HG03342 (cell line): ENCODE data around the gene CELSR3.

Source experiments
- ATAC-seq: cut with Tn5 transposase; IDR thresholded peaks from one replicate; pipeline ENCODE4 v1.9.1; 2021; ENCODE audit warnings: mild to moderate bottlenecking, moderate library complexity; ENCODE audit not compliant: unreplicated experiment

The CELSR3 gene

DNA sequence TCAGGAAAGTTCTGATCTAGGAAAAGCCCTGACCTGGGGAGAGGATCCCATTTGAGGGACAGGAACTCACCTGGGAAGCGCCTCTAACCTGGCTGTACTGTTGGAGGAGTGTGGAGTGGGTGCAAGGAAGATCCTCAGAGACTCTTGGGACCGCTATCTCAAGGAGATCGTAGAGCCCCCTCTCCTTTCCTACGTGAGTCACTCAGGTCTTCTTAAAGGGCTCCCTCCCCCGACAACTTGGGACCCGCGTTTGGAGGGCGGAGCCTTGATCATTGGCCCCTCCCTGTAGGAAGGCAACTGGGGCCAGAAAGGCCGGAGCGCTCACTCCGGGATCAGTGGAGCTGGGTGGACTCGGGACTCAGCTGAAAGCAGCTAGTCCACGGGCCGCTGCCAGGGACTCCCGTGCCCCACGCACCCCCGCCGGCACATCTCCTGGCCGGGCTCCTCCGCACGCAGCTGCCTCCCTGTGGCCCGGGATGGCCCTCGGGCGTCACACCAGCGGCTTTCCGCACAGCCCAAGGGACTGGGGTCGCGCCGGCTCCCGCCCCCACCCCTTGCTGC is 27.9 kb downstream of the CELSR3 start:
- ATAC-seq, result peak; percentile 32

DNA sequence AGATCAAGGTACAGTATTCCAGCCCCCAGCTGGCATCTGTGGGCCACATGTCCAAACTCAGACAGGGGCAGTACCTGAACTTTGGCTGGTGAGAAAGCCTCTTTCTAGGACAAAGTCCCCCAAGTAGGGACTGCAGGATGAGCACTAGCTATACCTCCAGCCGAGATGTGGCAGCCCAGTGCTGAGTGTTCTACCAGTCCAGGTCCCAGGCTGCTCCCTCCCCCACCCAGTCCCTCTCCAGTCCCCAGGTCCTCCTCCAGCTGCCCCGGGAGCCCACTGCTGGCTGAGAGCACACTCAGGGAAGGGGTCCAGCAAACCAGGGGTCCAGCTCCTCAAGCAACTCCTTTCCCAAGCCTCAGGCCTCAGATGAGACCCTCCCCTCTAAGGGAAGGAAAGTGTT is 28.9 kb downstream of the CELSR3 start:
- no peak for ATAC-seq

DNA sequence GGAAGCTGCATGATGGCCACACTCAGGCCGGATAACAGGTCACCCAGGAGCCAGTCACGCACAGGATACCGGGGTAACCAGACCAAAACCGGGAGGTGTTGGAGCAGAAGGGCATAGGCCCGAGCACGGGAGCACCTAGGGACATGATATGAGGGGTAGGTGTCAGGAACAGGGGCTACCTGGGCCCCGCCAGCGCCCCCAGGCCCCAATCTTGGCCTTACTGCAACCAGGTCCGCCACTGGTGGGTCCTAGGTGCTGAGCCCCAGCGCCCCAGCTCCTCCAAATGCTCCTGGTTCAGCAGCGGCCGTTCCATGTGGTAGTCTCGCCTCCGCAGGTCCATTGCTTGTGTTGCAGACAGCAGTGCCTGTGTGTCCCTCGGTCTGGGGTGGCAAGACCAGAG is 29.4 kb downstream of the CELSR3 start:
- no peak for ATAC-seq

- ATAC-seq, result no peak
Observed at GRCh38 chr3:48631516-48632448, 30.9 kb downstream of the CELSR3 start.

DNA sequence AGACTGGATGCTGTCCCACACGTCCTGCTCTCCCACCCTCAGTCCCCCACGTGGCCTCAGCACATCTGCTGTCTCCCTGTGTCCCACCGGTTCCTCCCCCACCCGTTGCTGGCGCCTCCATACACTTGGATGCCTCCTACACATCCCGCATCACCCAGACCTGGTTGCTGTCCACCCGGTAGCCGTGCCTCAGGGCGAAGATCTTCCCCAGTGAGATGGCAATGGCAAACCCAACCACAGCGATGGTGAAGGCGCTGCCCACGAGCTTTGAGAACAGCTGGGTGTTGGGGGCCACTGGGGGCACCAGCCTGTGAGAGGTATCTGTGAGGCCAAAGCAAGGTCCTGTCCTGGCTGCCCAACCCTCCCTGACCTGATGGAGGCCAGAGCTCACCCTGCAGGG is 31.9 kb downstream of the CELSR3 start:
- ATAC-seq, result no peak

- no peak for ATAC-seq
Observed at GRCh38 chr3:48630407-48630806, 32.3 kb downstream of the CELSR3 start.

DNA sequence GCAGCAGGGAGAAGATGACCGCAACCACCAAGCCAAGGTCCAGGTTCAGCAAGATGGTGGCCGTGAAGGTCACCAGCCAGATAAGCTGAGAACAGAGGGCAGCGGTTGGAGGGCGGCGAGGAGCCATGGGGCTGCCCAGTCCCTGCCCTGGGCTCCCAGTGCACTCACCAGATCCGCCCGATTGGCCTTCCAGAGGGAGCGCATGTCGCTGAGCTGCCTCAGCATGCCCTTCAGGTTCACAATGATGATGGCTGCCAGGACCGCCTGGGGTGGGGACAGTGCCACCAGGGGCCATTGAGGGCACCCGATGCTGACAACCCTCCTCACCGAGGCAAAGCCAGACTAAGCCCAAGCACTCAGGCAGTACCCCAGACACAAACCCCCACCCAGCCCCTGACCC is 32.8 kb downstream of the CELSR3 start:
- no peak for ATAC-seq

GRCh38 chr3:48628277-48629017 is 34.2 kb downstream of the CELSR3 start:
- no peak for ATAC-seq

DNA sequence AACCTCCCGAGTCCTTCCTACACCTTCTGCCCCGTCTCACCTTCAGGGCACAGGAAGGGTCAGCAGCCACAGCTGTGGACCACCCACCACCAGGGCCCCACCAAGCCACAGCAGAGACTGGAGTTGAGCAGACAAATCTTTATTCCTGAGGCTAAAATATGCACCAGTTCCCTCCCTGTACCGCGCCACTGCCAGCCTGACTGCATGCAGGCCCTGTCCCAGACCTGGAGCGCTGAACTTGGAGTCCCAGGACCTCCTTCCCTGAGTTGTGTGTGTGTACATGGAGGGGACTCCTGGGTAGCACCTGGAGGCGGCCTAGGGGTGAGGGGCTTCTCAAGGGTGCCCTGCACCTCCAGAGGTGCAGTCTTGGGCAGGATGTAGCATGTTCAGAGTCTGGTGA is 37.1 kb downstream of the CELSR3 start:
- ATAC-seq, result no peak

GRCh38 chr3:48624767-48625166 is 37.9 kb downstream of the CELSR3 start:
- ATAC-seq, result no peak

DNA sequence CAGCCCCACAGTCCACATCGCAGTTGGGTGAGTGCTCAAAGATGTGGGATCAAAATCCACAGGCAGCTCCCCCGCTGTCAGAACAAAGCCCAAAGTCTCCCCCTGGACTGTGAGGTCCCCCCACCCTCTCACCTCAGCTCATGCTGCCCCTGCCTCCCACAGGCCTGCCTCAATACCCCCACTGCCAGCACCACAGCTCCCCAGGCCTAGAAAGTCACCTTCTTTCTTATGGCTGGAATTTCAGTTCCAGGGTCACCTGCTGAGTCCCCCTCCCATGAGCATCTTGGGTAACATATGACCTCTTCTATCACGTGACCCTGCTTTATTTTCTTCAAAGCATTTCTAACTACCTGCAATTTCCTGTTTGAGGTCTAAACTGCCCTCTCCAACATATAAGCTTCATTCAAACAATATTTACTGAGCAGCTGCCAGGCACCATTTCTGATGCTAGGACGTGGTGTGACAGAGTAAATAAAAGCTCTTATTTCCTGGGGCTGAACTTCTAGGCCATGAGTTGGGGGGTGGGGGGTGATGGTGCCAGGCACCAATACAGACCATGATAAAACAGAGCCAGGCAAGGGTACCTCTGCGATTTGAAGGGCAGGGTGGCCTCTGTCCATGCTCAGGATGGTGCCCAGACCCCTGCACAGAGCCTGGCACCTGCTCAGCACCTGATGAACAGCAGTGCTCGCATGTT is 38.7 kb downstream of the CELSR3 start:
- ATAC-seq, result no peak

DNA sequence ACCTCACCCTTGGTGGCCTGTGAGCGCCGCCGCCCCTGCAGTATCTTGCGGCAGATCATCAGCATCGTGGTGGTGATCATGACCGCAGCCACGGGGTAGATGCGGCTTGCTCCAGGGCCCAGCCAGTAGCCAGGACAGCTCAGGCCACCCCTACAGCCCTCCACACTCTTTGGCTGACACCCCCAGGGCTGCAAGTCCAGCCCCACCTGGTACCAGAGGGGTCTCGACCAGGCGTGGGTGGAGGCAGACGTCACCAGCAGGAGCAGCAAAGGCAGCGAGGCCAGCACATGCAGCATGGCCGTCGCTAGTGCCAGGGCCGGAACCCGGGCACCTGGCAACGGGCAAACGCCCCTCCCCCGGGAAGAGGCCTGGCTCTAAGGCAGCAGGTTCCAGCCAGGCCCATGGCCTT is 41.2 kb downstream of the CELSR3 start, which contains the start of gene TMEM89:
TMEM89 (minus strand) TSS at position 309 of the 409 bp plus-strand sequence; CDS start at position 296, 13 bp downstream.
- no peak for ATAC-seq

- ATAC-seq, result no peak
Observed at GRCh38 chr3:48619541-48620524, 42.9 kb downstream of the CELSR3 start.

- ATAC-seq, result no peak
Observed at GRCh38 chr3:48617559-48617958, 45.1 kb downstream of the CELSR3 start.

GRCh38 chr3:48614044-48614443 is 48.6 kb downstream of the CELSR3 start:
- no peak for ATAC-seq

- ATAC-seq, result no peak
Observed at GRCh38 chr3:48612309-48612708, 50.4 kb downstream of the CELSR3 start.

DNA sequence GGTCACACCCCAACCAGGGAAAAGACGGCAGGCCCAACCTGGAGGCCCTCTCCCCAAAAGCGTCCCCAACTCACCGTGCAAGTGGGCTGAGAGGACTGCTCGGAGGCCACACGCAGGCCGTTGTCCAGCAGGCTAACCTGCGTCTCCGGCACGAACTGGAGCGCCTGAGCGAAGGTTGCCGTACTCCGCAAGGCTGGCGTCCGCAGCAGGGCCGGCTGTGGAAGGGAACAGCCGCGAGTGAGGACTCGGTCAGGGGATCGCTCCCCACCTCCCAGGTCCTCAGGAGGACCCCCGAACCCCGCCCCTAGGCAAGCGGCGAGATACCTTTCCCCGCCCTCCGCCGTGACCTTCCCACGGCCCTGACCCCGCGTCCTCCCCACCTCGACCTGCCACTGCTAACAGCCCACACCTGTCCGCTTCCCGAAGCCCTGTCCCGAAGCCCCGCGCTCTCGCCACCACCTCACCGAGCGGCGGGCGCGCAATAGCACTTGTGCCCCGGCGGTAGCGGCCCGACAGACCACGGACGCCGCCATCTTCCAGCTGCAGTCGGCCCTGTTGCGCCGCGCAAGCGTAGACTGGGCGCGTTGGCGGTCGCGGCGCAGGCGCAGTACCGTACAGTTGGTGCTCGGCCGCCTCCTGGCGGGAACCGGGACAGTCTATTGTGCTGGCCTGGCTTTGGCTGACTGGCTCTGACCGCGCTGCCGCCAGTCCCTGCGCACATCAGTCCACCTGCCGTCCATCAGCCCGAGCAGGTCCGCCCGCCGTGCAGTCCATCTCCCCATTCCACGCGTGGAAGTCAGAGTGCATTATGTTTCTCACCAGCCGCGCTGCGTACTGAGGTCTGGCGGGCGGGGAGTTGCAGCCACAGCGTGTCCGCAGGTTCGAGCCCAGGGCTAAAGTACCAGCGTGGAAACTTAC is 53.3 kb downstream of the CELSR3 start, which contains the start of gene UQCRC1:
UQCRC1 (minus strand) TSS at position 559 of the 918 bp plus-strand sequence; CDS start at position 533, 26 bp downstream.
- peak; percentile 95 for ATAC-seq

- no peak for ATAC-seq
Observed at GRCh38 chr3:48607519-48607918, 55.2 kb downstream of the CELSR3 start.

- ATAC-seq, result no peak
Observed at GRCh38 chr3:48601622-48601994, 61.1 kb downstream of the CELSR3 start.
